Stimulated activated CD4-positive, alpha-beta T cell treated with anti-CD3 and anti-CD28 coated beads, Interleukin-15, amount 100 ng/mL, for 48 hours (primary cell): ENCODE data around the gene XAGE1A.
"Not testable (repeated sequence)": the region's sequence is repeated elsewhere in the genome, so short reads cannot be mapped to it uniquely, and the experiment has no call there.

Experiments used
- DNase-seq, 2 donors: peaks; one replicate each; pipeline ENCODE4 v3.0.0-alpha.2; 2020; ENCODE audit warnings: low read depth in 2 of 2

Gene XAGE1A

GRCh38 chrX:52495545-52496418, at the start of gene XAGE1A:
Gene XAGE1A, plus strand, starts transcription at chrX:52495808. Its CDS starts 1,554 bp downstream, at chrX:52497362.
- not testable (repeated sequence) for DNase-seq

GRCh38 chrX:52452031-52452430, 43.6 kb upstream of the XAGE1A start:
- not testable (repeated sequence) for DNase-seq

- not testable (repeated sequence) for DNase-seq
These were observed 24.3 kb upstream of the XAGE1A start for GRCh38 chrX:52471301-52471700.

GRCh38 chrX:52496419-52496772, 788 bp downstream of the XAGE1A start:
- DNase-seq, result not testable (repeated sequence)

GRCh38 chrX:52501362-52501761, 5.8 kb downstream of the XAGE1A start:
- not testable (repeated sequence) for DNase-seq

GRCh38 chrX:52504551-52504950, 8.9 kb downstream of the XAGE1A start:
- no peak for DNase-seq

- no peak for DNase-seq
These were observed 11.7 kb downstream of the XAGE1A start for GRCh38 chrX:52507331-52507730.

- no peak for DNase-seq
These were observed 14.3 kb downstream of the XAGE1A start for GRCh38 chrX:52509916-52510315.

GRCh38 chrX:52511126-52511525, 15.5 kb downstream of the XAGE1A start:
- not testable (repeated sequence) for DNase-seq

- DNase-seq, result not testable (repeated sequence)
These were observed 20.7 kb downstream of the XAGE1A start for GRCh38 chrX:52516110-52516986.

- not testable (repeated sequence) for DNase-seq
These were observed 21.3 kb downstream of the XAGE1A start, which contains the start of gene XAGE1B for GRCh38 chrX:52516987-52517325. Gene XAGE1B, minus strand, starts transcription at chrX:52517063. Its CDS starts 1,536 bp downstream, at chrX:52515527.

GRCh38 chrX:52541051-52541450, 45.4 kb downstream of the XAGE1A start:
- DNase-seq, result not testable (repeated sequence)

- DNase-seq, result no peak
These were observed 46.7 kb downstream of the XAGE1A start for GRCh38 chrX:52542311-52542710.

- no peak for DNase-seq
These were observed 48.7 kb downstream of the XAGE1A start for GRCh38 chrX:52544147-52544840.

- not testable (repeated sequence) for DNase-seq
These were observed 53.2 kb downstream of the XAGE1A start for GRCh38 chrX:52548769-52549168.
